ENCODE measurements around the gene NR1H4.
A peak's percentile ranks its signal among the peaks of the same experiment; 100 is the strongest.
"Not testable (repeated sequence)": the region's sequence is repeated elsewhere in the genome, so short reads cannot be mapped to it uniquely, and the experiment has no call there.

The NR1H4 gene

GRCh38 chr12:100473716-100474150, at the start of gene NR1H4:
TSS of gene NR1H4 (plus strand) at chr12:100473866. CDS start at chr12:100493324, 19,458 bp downstream.
- no peak for DNase-seq (ENCODE audit: low spot score)

GRCh38 chr12:100426145-100426544, 47.5 kb upstream of the NR1H4 start:
- DNase-seq (ENCODE audit: low spot score): no peak

GRCh38 chr12:100427078-100427477, 46.6 kb upstream of the NR1H4 start:
- no peak for DNase-seq (ENCODE audit: low spot score)

GRCh38 chr12:100430251-100430650, 43.4 kb upstream of the NR1H4 start:
- not testable (repeated sequence) for DNase-seq (ENCODE audit: low spot score)

- no peak for DNase-seq (ENCODE audit: low spot score)
Measured at GRCh38 chr12:100433701-100434100, 40.0 kb upstream of the NR1H4 start.

GRCh38 chr12:100434177-100434576, 39.5 kb upstream of the NR1H4 start:
- no peak for DNase-seq (ENCODE audit: low spot score)

GRCh38 chr12:100435957-100436356, 37.7 kb upstream of the NR1H4 start:
- DNase-seq (ENCODE audit: low spot score): no peak

- no peak for DNase-seq (ENCODE audit: low spot score)
Measured at GRCh38 chr12:100437038-100437841, 36.4 kb upstream of the NR1H4 start.

- DNase-seq (ENCODE audit: low spot score): no peak
Measured at GRCh38 chr12:100439797-100440196, 33.9 kb upstream of the NR1H4 start.

- no peak for DNase-seq (ENCODE audit: low spot score)
Measured at GRCh38 chr12:100442403-100442802, 31.3 kb upstream of the NR1H4 start.

GRCh38 chr12:100443434-100443833, 30.2 kb upstream of the NR1H4 start:
- DNase-seq (ENCODE audit: low spot score): no peak

GRCh38 chr12:100445081-100445481, 28.6 kb upstream of the NR1H4 start:
- no peak for DNase-seq (ENCODE audit: low spot score)

- no peak for DNase-seq (ENCODE audit: low spot score)
Measured at GRCh38 chr12:100447381-100447780, 26.3 kb upstream of the NR1H4 start.

GRCh38 chr12:100448656-100449055, 25.0 kb upstream of the NR1H4 start:
- DNase-seq (ENCODE audit: low spot score): no peak

- DNase-seq (ENCODE audit: low spot score): no peak
Measured at GRCh38 chr12:100450735-100451134, 22.9 kb upstream of the NR1H4 start.

- DNase-seq (ENCODE audit: low spot score): no peak
Measured at GRCh38 chr12:100453951-100454350, 19.7 kb upstream of the NR1H4 start.

- no peak for DNase-seq (ENCODE audit: low spot score)
Measured at GRCh38 chr12:100455896-100456295, 17.8 kb upstream of the NR1H4 start.

GRCh38 chr12:100458191-100458590, 15.5 kb upstream of the NR1H4 start:
- peak; percentile 8 for DNase-seq (ENCODE audit: low spot score)

GRCh38 chr12:100460702-100461101, 13.0 kb upstream of the NR1H4 start:
- DNase-seq (ENCODE audit: low spot score): no peak

GRCh38 chr12:100461330-100461973, 12.2 kb upstream of the NR1H4 start:
- no peak for DNase-seq (ENCODE audit: low spot score)

- no peak for DNase-seq (ENCODE audit: low spot score)
Measured at GRCh38 chr12:100463661-100464060, 10.0 kb upstream of the NR1H4 start.

GRCh38 chr12:100464529-100464928, 9.1 kb upstream of the NR1H4 start:
- DNase-seq (ENCODE audit: low spot score): no peak

- DNase-seq (ENCODE audit: low spot score): no peak
Measured at GRCh38 chr12:100468126-100468525, 5.5 kb upstream of the NR1H4 start.

Measured in putamen (tissue), 1 donor.